Pulmonary artery endothelial cell (primary cell): ENCODE data around the gene AKR1C4. TPM values are rescaled to one million over a fixed set of nuclear protein-coding genes. Genes with fewer than 3 reads are reported as not detected.
"Not testable (repeated sequence)": the region's sequence is repeated elsewhere in the genome, so short reads cannot be mapped to it uniquely, and the experiment has no call there.

Experiments used
- DNase-seq: peaks from one replicate; pipeline ENCODE4 v3.0.0-alpha.2; 2011; ENCODE audit warnings: low read depth, low spot score
- total RNA-seq: library from RNA; depleted of rRNA; stranded (reverse); fragments of >200 nt; gene quantifications from 2 replicates; pipeline ENCODE4 v1.2.3, GENCODE V29; 2014

The AKR1C4 gene
- total RNA-seq, 1 donor from 2014 or later = not detected

DNA sequence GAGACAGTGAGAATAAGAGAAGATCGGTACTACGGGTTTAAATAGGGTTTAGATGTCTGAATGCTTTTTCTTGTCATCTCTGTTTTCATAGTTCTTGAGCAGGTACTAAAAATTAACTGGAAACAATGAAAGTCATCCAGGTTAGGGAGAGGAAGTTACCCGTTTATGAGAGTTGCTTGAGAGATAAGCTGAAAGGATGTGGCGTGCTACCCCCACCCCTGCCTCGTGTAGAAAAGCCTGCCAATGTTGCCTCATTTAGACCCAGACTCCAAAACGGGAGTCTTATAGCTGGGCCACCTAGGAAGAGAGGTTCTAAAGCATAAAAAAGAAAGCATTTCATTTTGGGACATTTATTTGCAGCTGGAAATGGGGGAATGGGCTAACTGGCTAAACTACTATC, 10.2 kb downstream of the AKR1C4 start:
- no peak for DNase-seq

DNA sequence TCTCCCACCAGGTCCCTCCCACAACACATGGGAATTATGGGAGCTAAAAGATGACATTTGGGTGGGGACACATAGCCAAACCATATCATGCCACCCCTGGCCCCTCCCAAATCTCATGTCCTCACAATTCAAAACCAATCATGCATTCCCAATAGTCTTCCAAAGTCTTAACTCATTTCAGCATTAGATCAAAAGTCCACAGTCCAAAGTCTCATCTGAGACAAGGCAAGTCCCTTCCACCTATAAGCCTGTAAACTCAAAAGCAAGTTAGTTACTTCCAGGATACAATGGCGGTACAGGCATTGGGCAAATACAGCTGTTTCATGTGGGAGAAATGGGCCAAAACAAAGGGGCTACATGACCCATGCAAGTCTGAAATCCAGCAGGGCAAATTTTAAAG, 13.1 kb downstream of the AKR1C4 start:
- not testable (repeated sequence) for DNase-seq

DNA sequence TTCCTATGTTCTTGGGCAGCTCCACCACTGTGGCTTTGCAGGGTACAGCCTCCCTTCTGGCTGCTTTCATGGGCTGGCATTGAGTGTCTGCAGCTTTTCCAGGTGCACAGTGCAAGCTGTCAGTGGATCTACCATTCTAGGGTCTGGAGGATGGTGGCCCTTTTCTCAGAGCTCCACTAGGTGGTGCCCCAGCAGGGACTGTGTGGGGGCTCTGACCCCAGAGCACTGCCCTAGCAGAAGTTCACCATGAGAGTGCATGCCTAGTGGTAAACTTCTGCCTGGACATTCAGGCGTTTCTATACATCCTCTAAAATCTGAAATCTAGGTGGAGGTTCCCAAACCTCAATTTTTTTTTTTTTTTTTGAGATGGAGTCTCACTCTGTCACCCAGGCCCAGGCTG, 13.6 kb downstream of the AKR1C4 start:
- not testable (repeated sequence) for DNase-seq

DNA sequence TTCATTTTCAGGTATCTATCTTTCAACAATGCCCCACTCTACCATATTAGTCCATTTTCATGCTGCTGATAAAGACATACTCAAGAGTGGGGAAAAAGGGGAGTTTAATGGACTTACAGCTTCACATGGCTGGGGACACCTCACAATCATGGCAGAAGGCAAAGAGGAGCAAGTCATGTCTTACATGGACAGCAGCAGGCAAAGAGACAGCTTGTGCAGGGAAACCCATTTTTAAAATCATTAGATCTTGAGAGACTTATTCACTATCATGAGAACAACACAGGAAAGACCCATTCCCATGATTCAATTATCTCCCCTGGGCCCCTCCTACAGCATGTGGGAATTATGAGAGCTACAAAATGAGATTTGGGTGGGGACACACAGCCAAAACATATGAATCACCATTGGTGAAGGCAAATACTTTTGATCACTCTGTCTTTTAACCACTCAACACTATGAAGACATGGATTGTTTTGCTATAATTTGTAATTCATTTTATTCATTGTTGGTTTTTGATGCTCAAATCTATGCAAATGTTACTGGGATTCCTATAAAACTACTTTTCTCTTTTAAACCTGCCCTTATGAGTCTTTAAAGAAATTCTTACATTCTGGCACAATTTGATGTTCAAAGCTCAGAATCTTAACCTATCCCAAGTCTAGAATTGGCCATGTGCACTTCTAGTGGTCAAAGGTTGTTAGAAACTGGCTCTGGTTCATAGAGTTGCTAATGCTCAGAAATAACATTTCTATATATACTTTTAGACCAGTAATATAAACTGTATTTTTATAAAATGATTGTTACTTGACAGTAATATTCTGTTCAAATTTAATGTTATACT, 15.3 kb downstream of the AKR1C4 start:
- no peak for DNase-seq

DNA sequence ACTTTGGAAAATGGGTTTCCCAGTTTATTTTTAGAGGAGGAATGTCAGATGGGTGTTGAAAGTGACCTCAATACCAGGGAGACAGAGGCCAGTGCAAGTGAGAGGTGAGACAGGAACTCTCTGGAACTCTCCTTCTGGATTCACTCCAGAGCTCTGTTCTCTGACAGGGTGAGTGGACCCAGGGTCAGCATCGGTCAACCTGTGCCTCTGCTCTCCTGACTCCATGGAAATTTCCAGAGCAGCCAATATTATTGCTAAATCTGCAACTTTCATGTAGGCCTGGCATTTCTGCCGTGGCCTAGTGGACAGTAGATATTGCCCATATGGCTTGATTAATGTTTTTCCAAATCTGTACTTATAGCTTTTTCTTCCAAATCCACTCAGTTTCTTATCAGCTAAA, 20.2 kb downstream of the AKR1C4 start:
- no peak for DNase-seq

DNA sequence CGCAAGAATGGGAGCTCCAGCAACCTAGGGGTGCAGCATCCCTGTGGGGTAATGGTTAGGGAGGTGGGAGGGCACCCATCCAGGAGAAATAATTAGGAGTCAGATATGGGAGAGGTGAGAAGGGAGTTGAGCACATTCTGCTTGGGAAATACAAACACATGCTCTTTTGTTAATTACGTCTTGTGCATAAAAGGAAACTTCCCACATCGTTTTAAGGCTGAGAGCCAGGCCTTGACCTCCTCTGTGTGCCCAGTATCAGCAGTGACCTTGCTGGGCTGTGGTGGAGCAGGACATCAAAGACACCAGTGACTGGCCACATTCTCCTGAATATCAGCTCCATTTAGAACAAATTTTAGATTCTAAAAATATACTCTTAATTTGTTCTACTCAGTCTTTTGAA, 22.6 kb downstream of the AKR1C4 start:
- DNase-seq = no peak

DNA sequence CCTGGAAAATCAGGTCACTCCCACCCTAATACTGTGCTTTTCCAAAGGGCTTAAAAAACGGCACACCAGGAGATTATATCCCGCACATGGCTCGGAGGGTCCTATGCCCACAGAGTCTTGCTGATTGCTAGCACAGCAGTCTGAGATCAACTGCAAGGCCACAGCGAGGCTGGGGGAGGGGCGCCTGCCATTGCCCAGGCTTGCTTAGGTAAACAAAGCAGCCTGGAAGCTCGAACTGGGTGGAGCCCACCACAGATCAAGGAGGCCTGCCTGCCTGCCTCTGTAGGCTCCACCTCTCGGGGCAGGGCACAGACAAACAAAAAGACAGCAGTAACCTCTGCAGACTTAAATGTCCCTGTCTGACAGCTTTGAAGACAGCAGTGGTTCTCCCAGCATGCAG, 26.3 kb downstream of the AKR1C4 start:
- not testable (repeated sequence) for DNase-seq

DNA sequence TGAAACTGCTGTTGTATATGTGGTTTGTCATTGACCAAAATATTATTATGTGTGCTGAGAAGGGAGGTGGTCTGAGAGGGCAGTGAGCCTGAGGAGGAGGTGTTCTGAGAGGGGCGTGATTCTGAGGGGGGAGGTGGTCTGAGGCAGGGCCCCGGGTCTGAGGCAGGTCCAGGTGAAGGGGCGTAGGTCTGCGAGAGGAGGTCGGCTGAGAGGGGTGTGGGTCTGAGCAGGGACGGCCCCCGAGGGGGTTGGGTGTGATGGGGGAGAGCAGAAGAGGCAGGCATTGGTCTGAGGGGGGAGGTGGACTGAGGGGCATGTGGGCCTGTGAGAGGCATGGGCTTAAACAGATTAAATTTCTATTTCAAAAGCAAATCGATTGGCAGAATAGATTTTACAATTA, 32.4 kb downstream of the AKR1C4 start:
- DNase-seq = no peak

DNA sequence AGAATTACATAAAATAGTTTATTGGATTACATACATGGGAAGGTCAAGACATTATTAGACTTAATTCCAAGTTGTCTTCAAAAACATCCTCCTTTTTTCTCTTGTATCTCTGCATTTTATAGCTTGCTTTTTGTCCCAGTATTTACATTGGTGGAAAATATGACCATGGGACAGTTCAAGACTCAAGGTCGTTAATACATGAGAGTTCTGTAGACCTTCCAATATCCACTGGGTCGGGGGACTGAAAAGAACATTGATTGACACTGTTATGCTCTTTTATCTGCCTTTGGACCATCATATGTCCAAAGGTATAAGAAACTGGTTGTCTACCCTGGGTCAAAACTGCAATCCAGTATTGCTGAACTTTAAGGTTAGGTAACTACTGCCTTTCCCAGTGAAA, 36.7 kb downstream of the AKR1C4 start:
- no peak for DNase-seq

DNA sequence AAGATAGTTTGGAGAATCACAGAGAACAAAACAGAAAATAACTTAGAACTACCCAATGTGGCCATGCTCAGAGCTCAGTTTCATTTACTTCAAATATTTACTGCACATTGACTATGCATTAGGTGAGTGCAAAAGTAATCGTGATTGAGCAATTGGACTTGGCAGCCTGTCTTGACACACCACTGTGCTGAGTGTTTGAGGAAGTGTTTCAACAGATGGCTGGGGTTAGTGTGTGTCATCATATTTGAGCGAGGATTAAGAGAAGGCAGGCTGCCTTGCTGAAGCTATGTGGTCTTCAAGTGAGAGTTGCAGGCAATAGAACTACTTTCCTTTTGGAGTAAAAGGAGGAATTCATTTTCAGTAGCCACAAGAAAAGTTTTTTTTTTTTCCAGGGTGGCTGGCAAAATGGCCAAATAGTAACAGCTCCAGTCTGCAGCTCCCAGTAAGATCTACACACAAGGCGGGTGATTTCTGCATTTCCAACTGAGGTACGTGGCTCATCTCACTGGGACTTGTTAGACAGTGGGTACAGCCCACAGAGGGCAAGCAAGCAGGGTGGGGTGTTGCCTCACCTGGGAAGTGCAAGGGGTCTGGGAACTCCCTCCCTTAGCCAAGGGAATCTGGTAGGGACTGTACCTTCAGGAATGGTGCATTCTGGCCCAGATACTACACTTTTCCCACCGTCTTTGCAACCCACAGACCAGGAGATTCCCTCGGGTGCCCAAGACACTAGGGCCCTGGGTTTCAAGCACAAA, 37.6 kb downstream of the AKR1C4 start:
- DNase-seq = no peak

DNA sequence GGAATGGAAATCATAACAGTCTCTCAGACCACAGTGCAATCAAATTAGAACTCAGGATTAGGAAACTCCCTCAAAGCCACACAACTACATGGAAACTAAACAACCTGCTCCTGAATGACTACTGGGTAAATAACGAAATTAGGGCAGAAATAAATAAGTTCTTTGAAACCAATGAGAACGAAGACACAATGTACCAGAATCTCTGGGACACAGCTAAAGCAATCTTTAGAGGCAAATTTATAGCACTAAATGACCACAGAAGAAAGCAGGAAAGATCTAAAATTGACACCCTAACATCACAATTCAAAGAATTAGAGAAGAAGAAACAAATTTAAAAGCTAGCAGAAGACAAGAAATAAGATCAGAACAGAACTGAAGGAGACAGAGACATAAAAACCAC, 40.9 kb downstream of the AKR1C4 start:
- DNase-seq = not testable (repeated sequence)

DNA sequence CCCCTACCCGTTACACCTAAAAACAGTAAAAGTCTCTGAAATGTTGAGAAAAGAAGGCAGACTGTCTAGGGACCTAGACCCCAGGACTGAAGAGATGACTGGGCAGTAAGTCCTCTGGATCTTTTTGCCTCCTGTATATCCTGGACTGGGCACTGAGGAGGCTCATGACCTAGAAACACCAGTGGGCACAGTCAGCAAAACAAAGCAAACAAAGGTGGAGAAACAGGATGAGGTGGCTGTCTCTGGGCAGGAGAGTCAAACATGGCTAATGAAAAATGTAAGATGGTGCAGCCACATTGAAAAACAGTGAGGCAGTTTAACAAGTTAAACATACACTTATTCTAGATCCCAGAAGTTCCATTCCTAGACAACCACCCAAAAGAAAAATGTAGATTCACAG, 45.9 kb downstream of the AKR1C4 start:
- DNase-seq = no peak

DNA sequence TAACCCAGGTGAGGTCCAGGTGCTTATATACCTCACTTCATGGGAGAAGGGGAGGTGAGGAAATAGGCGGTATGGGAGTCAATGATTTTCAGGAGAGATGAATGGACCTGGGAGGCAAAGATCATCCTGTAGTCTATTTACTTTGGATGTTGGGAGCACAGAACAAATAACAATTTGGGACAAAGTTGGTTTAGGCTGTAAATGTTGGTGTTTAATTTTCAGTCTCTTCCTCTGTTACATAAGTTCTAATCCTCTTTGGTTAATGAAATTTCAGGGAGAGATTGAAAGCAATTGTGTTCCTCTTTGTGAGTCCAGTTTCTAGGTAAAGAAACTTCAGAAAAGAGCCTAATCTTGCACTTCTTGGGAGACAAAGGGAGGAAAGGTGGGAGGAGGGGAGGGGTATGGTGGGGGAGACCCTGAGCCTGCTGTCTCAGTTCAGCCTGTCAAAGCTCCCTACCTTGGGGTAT, 46.9 kb downstream of the AKR1C4 start:
- no peak for DNase-seq

DNA sequence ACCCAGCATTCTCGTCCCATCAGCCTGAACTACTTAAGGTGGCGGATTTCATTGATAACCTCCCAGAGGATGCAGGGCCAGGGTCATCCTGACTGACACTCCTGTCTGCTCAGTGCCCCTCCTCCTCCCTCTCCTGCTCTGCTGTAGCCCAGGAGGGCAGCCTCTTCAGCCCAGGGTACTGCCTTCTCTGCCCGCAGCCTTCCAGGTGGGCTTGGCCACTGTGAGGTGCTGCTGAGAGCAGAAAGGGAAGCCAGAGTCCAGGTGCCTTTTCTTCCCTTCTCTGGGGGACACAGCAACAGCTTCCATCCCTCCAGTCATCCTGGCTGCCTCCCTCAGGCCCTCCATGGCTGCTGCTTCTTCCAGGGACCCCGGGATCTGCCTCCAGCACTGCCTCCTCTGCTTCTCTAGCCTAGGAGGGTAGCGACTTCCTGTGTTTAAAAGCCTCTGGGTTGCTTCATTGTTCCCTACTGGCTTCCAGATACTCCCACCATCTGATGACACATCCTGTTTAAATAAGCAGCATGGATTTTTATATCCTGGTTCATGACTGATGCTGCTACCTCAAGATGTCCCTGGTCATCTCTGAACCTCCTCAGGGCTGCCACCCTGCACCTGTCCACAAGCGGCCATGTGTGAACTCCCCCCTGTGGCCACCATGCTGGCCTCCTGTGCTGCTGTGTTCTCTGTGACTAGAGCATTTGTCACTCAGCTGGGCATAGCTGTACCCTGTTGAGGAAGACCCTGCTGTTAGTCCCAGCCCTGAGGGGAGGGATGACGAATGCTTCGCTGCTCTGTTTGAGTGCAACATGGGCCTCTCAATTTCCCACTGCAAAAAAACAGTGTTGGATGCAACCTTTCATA, 55.8 kb downstream of the AKR1C4 start:
- DNase-seq = no peak

DNA sequence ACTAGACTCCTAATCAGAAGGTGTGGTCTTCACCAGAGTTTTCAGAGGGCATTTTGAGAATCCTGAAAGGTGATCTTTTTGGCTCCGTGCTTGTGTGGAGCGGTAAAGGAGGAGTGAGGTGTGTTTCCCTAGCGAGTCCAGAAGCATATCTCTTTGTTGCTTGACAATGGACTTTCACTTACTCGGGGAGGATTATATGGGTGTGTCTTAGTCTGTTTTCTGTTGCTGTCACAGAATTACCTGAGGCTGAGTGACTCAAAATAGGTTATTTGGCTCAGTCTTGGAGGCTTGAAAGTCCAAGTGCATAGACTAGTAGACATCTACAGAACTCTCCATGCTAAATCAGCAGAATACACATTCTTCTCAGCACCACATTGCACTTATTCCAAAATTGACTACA, 57.9 kb downstream of the AKR1C4 start:
- no peak for DNase-seq

DNA sequence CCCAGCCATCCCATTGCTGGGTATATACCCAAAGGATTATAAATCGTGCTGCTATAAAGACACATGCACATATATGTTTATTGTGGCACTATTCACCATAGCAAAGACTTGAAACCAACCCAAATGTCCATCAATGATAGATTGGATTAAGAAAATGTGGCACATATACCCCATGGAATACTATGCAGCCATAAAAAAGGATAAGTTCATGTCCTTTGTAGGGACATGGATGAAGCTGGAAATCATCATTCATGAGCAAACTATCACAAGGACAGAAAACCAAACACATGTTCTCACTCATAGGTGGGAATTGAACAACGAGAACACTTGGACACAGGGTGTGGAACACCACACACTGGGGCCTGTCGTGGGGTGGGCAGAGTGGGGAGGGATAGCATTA, 61.1 kb downstream of the AKR1C4 start:
- not testable (repeated sequence) for DNase-seq

DNA sequence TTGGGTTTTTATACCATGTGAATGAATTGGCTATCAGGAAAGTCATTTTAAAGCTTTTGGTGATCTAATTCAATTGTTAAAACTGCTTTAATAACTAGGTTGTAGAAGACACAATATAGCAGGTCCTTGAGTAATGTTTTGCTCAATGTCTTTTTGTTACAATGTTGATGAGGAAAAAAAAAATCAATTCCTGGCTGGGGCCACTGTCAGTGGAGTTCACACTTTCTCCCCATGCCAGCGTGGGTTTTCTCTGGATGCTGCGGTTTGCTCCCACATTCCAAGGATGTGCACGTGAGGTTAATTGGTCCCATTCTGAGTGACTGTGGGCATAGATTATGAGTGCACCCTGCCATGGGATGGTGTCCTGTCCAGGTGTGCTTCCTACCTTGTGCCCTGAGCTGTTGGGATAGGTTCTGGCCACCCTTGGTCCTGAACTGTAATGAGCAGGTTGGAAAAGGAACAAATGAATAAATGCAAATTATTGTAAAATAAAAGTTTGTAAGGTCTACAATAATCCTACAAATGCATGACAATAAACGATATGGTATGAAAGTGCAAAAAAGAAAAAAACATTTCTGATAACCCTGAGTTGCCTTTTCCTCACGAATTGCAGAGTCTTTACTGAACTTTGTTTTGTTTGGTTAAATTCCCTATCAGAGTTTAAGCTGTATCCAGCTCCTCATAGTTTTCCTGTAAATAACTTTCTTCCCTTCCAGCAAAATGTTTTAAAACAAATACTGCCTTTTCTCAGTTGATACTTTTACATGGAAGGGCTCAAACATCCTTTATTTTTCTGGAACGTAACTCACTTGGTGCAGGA, 62.7 kb downstream of the AKR1C4 start:
- no peak for DNase-seq

DNA sequence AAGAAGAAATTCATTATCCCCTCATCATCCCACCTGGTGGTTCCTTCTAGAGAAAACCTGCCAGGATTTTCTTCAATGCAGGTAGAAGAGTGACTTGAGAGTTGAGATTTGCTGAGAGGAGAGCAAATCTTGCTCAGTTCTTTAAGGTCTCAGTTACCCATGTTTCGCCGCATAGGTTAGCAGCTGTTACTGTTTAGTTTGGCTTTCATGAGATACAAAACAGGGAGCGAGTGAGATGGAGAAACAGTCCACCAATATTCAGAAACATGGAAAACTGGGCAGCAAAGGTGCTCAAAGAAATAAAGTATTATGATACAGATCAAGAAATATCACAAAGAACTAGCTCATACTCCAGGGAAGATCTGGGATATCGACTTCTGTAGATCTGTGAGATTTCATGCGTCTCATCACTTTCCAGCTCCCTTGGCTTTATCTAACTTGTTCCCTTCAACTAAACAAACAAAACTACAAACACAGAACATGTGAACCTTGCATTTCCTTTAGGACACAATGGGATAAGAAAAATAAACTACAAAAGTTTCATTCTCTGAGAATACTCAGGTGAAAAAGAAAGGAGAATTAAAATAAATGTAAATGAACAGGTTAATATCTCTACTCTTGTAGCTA, 63.4 kb downstream of the AKR1C4 start:
- no peak for DNase-seq

DNA sequence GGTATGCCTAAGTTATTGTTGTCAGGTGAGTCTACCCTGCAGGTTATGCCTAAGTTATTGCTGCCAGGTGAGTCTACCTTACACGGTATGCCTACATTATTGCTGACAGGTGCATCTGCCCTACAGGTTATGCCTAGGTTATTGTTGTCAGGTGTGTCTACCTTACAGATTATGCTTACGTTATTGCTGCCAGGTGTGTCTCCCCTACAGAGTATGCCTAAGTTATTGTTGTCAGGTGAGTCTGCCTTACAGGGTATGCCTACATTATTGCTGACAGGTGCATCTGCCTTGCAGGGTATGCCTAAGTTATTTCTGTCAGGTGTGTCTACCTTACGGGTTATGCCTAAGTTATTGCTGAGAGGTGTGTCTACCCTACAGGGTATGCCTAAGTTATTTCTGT, 64.2 kb downstream of the AKR1C4 start:
- no peak for DNase-seq

DNA sequence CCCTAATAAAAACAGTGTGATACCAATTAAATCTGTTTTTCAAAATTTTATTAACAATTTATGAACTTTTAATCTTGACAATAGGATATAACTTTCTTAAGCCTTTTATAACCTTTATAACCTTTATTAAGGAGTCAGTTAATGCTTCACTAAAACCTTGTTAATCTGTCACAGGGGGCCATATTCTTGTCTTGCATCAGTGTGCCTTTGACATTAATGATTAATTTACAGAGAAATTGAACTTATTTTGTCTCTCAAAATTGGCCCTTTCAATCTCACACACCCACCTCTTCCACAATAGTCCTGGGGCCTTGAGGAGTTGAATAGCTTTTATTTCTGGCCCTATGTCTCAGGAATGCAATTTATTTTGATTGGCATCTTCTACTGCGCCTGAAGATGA, 68.5 kb downstream of the AKR1C4 start:
- no peak for DNase-seq
